GM20000 (cell line): Measurements from ENCODE around the gene DNAJC11.

Experiments used
- DNase-seq: peaks from one replicate; pipeline ENCODE4 v3.0.0; 2012; ENCODE audit warnings: low spot score
- TF ChIP-seq, protein P1 (sequence below): IDR thresholded peaks from 2 replicates; pipeline ENCODE4 v1.5.1; 2012; ENCODE audit warnings: mild to moderate bottlenecking, control low read depth; ENCODE audit errors: extremely low read depth, missing control alignments

The DNAJC11 gene

DNA sequence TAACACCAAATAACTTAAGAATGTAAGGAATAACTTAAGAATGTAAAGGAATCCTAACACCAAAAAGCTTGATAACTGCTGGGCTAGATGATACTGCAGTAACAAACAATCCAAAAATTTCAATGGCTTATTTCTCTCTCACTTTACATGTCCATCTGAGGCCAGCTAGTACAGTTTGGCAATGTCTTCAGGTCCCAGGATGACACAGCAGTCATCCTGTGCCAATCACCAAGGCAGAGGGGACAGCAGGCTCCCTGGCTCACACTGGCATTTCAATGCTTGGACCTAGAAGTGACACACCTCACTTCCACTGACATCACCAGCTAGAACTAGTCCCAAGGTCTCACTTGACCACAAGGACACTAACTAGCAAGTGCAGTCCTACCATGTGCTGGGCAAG lies 15.3 kb downstream of the DNAJC11 start:
- TF ChIP-seq, protein P1, sequence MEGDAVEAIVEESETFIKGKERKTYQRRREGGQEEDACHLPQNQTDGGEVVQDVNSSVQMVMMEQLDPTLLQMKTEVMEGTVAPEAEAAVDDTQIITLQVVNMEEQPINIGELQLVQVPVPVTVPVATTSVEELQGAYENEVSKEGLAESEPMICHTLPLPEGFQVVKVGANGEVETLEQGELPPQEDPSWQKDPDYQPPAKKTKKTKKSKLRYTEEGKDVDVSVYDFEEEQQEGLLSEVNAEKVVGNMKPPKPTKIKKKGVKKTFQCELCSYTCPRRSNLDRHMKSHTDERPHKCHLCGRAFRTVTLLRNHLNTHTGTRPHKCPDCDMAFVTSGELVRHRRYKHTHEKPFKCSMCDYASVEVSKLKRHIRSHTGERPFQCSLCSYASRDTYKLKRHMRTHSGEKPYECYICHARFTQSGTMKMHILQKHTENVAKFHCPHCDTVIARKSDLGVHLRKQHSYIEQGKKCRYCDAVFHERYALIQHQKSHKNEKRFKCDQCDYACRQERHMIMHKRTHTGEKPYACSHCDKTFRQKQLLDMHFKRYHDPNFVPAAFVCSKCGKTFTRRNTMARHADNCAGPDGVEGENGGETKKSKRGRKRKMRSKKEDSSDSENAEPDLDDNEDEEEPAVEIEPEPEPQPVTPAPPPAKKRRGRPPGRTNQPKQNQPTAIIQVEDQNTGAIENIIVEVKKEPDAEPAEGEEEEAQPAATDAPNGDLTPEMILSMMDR, result no peak
- no peak for DNase-seq

DNA sequence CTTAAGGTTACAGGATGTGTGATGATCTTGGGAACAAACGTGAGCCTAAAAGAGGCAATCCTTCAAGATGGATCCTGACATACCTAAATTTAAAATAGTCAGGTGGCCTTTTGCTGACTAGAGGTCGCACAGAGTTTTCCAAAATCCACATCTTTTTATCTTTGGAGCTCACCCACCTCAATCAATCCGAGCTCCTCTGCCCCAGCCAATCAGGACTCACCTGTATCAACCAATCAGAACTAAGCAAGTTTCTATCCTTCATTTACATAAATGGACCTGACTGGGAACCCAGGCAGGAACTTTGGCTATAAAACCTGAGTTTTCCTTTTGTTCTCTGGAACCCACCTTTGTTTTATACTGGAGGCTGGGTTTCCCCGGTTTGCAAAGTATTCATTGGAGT lies 16.2 kb downstream of the DNAJC11 start:
- TF ChIP-seq, protein P1, result no peak
- DNase-seq, result no peak

DNA sequence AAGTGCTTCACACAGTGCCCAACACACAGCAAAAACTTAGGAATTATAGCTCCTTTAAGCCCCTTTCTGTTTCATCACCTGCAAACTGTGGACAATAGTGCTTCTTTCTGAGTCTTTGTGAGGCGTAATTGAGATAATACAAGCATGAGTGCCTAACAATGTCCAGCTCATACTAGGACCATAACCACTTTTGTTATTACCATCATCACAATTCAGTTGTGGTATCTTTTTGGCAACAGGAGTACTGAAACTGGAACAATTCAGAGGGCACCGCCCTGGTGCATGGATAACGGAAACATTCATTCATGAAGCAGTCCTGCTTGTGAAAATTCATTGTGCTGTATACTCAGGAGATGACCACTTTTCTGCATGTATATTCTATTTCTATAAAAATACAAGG lies 18.2 kb downstream of the DNAJC11 start:
- TF ChIP-seq, protein P1, result no peak
- no peak for DNase-seq

DNA sequence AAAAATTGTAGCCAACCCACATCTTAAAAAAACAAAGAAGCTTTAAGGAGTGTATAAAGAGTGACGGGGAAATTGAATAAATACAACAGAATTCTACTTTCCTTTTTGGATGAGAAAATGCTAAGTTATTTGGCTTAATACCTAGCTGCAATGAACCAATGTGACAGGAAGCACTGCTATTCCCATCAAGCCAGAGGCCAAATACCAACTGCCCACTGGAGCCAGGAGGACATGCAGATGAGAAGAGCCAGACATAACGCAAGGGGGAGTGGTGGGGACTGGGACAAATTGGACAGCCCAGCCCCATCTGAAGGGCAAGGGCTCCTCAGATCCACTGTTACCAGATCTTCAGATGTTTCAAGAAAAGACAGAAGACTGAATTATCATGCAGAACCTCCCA lies 25.7 kb downstream of the DNAJC11 start:
- TF ChIP-seq, protein P1, result no peak

DNA sequence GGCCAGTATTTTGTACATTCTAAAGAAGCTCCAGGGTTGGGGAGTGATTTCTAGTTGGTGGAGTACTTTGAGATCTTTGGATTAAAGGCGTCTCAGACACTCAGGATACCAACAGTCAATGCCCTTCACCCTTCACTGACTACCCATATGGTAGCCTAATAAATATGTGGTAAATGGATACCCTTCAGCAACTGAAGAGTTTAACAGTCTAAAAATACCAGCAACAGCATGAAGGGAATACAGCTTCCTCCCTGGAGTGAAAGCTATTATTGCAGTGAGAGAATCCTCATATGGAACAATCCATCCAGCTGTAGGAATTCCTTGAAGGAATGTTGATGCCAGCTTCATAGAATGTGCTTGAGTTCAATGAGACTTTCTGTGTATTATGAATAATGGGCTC lies 26.8 kb downstream of the DNAJC11 start:
- DNase-seq, result no peak
- TF ChIP-seq, protein P1, result no peak

More for the DNA sequence above, 25.7 kb downstream of the DNAJC11 start:
- DNase-seq, result no peak

DNA sequence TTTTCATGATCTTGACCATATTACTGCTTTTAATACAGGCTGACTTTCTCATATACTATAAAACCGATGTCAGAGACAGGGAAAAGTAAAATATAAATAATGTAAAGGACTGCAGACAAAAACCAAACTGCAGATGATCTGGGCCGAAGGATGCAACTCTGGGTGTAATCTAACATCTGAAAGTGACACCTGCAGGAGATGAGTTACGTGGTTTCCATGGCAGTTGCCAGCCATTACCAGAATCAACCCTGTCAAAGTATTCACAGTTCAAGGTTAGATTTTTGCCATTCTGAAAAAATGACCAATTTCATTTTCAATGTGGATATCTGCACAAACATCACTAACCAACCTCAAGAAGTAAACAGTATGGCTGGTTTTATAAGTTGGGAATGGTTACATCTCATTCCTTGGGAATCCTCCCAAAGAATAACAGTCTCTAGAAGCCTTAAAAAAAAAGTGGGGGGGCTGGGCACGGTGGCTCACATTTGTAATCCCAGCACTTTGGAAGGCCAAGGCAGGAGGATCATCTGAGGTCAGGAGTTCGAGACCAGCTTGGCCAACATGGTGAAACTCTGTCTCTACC lies 27.7 kb downstream of the DNAJC11 start:
- DNase-seq, result no peak
- TF ChIP-seq, protein P1, result no peak

DNA sequence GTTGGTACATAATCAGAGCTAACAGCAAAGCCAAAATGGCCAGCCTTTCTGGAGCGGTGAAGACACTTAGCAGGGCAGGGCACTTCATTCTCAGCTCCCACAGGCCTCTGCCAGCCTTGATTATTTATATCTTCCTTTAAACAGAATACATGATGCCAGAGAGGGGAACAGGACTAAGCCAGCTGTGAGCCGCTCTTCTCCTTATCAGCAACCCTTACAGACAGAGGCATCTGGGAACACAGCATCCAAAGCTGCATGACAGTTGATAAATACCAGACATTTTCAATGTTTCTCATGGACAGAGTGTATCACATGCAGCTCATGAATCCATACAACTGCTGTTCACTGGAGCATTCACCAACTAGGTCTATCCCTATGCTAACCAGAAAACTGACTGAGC lies 29.1 kb downstream of the DNAJC11 start:
- no peak for DNase-seq
- TF ChIP-seq, protein P1, result no peak
